ENCODE measurements around the gene RAB40C. TPM values are rescaled to one million over a fixed set of nuclear protein-coding genes. Genes with fewer than 3 reads are reported as not detected.
A peak's percentile ranks its signal among the peaks of the same experiment; 100 is the strongest.

Gene RAB40C
- total and polyA plus RNA-seq, 9 of the 15 experiments (the other 6 are each of a cell fraction or from before 2014, with no cell fraction given) = 0.17 to 23.4 (median 8.7) TPM

- TF ChIP-seq POU5F1 (IDR thresholded peaks at IDR 0.05; ENCODE audit: borderline replicate concordance, low read depth, low read length, partially characterized antibody) = no peak
- TF ChIP-seq EGR1 (conservative IDR thresholded peaks at IDR 0.05) = peak; percentile 74
- TF ChIP-seq ZC3H8 (IDR thresholded peaks at IDR 0.05) = no peak
- peak; percentile 66 for TF ChIP-seq MAX (CRISPR knock-in tag; IDR thresholded peaks at IDR 0.05)
- no peak for TF ChIP-seq NR3C1 (CRISPR knock-in tag; IDR thresholded peaks at IDR 0.05)
- no peak for TF ChIP-seq EP300 (IDR thresholded peaks at IDR 0.05; ENCODE audit: low read length)
- TF ChIP-seq KHSRP (IDR thresholded peaks at IDR 0.05) = no peak
- peak; percentile 44; the same call in 1 of the 2 replicates for TF ChIP-seq L3MBTL2 (IDR thresholded peaks at IDR 0.05)
- TF ChIP-seq MYNN (IDR thresholded peaks at IDR 0.05) = 0 out of 2 replicates have a peak, but pooled peaks have one; percentile 8
- no peak for TF ChIP-seq MYNN (CRISPR knock-in tag; IDR thresholded peaks at IDR 0.05)
- no peak for TF ChIP-seq ZNF398 (CRISPR knock-in tag; IDR thresholded peaks at IDR 0.05)
- TF ChIP-seq ZNF384 (IDR thresholded peaks at IDR 0.05; ENCODE audit: low read depth, low read length) = no peak
- no peak for TF ChIP-seq HDAC2 (IDR thresholded peaks at IDR 0.05)
- TF ChIP-seq CBFB (CRISPR knock-in tag; IDR thresholded peaks at IDR 0.05) = 0 out of 2 replicates have a peak, but pooled peaks have one; percentile 45
- TF ChIP-seq POLR2G (IDR thresholded peaks at IDR 0.05; ENCODE audit: low read depth, low read length) = 0 out of 2 replicates have a peak, but pooled peaks have one; percentile 35
- no peak for TF ChIP-seq ZNF551 (CRISPR knock-in tag; IDR thresholded peaks at IDR 0.05)
- TF ChIP-seq ADNP (tag; IDR thresholded peaks at IDR 0.05) = no peak
- TF ChIP-seq, protein P1, sequence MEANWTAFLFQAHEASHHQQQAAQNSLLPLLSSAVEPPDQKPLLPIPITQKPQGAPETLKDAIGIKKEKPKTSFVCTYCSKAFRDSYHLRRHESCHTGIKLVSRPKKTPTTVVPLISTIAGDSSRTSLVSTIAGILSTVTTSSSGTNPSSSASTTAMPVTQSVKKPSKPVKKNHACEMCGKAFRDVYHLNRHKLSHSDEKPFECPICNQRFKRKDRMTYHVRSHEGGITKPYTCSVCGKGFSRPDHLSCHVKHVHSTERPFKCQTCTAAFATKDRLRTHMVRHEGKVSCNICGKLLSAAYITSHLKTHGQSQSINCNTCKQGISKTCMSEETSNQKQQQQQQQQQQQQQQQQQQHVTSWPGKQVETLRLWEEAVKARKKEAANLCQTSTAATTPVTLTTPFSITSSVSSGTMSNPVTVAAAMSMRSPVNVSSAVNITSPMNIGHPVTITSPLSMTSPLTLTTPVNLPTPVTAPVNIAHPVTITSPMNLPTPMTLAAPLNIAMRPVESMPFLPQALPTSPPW (CRISPR knock-in tag; IDR thresholded peaks at IDR 0.05) = no peak; the same call in 1 of the 2 replicates
- TF ChIP-seq HSF4 (CRISPR knock-in tag; IDR thresholded peaks at IDR 0.05; ENCODE audit: borderline replicate concordance) = no peak
- TF ChIP-seq HIVEP1 (CRISPR knock-in tag; IDR thresholded peaks at IDR 0.05) = no peak
- no peak for TF ChIP-seq ZNF280A (IDR thresholded peaks at IDR 0.05; ENCODE audit: low read depth, partially characterized antibody)
- no peak for TF ChIP-seq RBBP5 (IDR thresholded peaks at IDR 0.05; ENCODE audit: borderline replicate concordance, insufficient read depth, low read length, poor library complexity, severe bottlenecking)
- 0 out of 2 replicates have a peak, but pooled peaks have one; percentile 21 for TF ChIP-seq HDGF (IDR thresholded peaks at IDR 0.05)
- no peak for TF ChIP-seq NBN (IDR thresholded peaks at IDR 0.05; ENCODE audit: low read depth)
Observed at GRCh38 chr16:637081-638018, 47.5 kb downstream of the RAB40C start (continued).
